ENCODE measurements around the gene ELOB. TPM values are rescaled to one million over a fixed set of nuclear protein-coding genes. Genes with fewer than 3 reads are reported as not detected.

The ELOB gene
- total RNA-seq, 6 experiments from 2014 or later, result 329 to 403 (median 352) TPM

- no peak for TF ChIP-seq CTCF (IDR thresholded peaks at IDR 0.05)
- H3K4me1 Mint-ChIP-seq (ENCODE audit: low read depth), result peaks cover 42% of the 10 kb centered on the region
- peaks cover 9% of the 10 kb centered on the region for H3K27me3 Mint-ChIP-seq (ENCODE audit: insufficient read depth)
- no peak for DNase-seq
- H3K9me3 Mint-ChIP-seq, result no peaks in the 10 kb centered on the region
- peak overlapping the region; percentile 71 for H3K27ac Mint-ChIP-seq
- peak overlapping the region; percentile 100 for H3K4me3 Mint-ChIP-seq
- H3K36me3 Mint-ChIP-seq (ENCODE audit: low read depth), result peaks cover 33% of the 10 kb centered on the region
Measured at GRCh38 chr16:2775131-2775716, 1.9 kb downstream of the ELOB start.

- DNase-seq, result no peak
- peaks cover 11% of the 10 kb centered on the region for H3K27me3 Mint-ChIP-seq (ENCODE audit: insufficient read depth)
- peaks cover 41% of the 10 kb centered on the region for H3K36me3 Mint-ChIP-seq (ENCODE audit: low read depth)
- no peaks in the 10 kb centered on the region for H3K9me3 Mint-ChIP-seq
- H3K4me3 Mint-ChIP-seq, result no peak overlapping the region
- H3K27ac Mint-ChIP-seq, result peak overlapping the region; percentile 63; the same call in 1 of the 2 replicates
- H3K4me1 Mint-ChIP-seq (ENCODE audit: low read depth), result peaks cover 49% of the 10 kb centered on the region
- no peak for TF ChIP-seq CTCF (IDR thresholded peaks at IDR 0.05)
Measured at GRCh38 chr16:2774161-2774891, 2.8 kb downstream of the ELOB start.

- Mint-ChIP-seq H3K36me3 (ENCODE audit: low read depth) (peaks cover 47% of the 10 kb centered on the region), H3K27ac (peak overlapping the region; percentile 63), H3K4me1 (ENCODE audit: low read depth) (peaks cover 49% of the 10 kb centered on the region), H3K4me3 (peak overlapping the region; percentile 5; the same call in 1 of the 2 replicates), H3K27me3 (ENCODE audit: insufficient read depth) (peaks cover 12% of the 10 kb centered on the region), H3K9me3 (no peaks in the 10 kb centered on the region)
- peak; percentile 46 for DNase-seq
- no peak for TF ChIP-seq CTCF (IDR thresholded peaks at IDR 0.05)
Measured at GRCh38 chr16:2773188-2773968, 3.7 kb downstream of the ELOB start.

- no peak for TF ChIP-seq CTCF (IDR thresholded peaks at IDR 0.05)
- Mint-ChIP-seq H3K4me1 (ENCODE audit: low read depth) (peaks cover 54% of the 10 kb centered on the region), H3K9me3 (peaks cover under 1% of the 10 kb centered on the region; the same call in 1 of the 2 replicates), H3K4me3 (no peak overlapping the region; the same call in 1 of the 2 replicates), H3K27ac (peak overlapping the region; percentile 64), H3K27me3 (ENCODE audit: insufficient read depth) (peaks cover 7% of the 10 kb centered on the region), H3K36me3 (ENCODE audit: low read depth) (peaks cover 50% of the 10 kb centered on the region)
- DNase-seq, result no peak
Measured at GRCh38 chr16:2771496-2772402, 5.3 kb downstream of the ELOB start.
